Measurements from ENCODE around the gene DIMT1. TPM values are rescaled to one million over a fixed set of nuclear protein-coding genes. Genes with fewer than 3 reads are reported as not detected.

The DIMT1 gene
- polyA plus RNA-seq, 2 of the 4 experiments (the other 2 are of a cell fraction): 36.9 to 49.6 TPM

- TF ChIP-seq JUN (IDR thresholded peaks at IDR 0.05) (no peak), MAX (IDR thresholded peaks at IDR 0.05) (no peak), BHLHE40 (IDR thresholded peaks at IDR 0.05; ENCODE audit: low read depth, low read length) (no peak), FOSB (CRISPR knock-in tag; IDR thresholded peaks at IDR 0.05) (no peak), GATA3 (IDR thresholded peaks at IDR 0.05; ENCODE audit: borderline replicate concordance) (no peak), KDM5A (IDR thresholded peaks at IDR 0.05) (no peak), EP300 (IDR thresholded peaks at IDR 0.05) (no peak), MYC (IDR thresholded peaks at IDR 0.05; ENCODE audit: borderline replicate concordance, low read length) (no peak), RFX5 (IDR thresholded peaks at IDR 0.05) (no peak), CBX2 (IDR thresholded peaks at IDR 0.05; ENCODE audit: borderline replicate concordance, low read depth) (no peak), NR3C1 (IDR thresholded peaks at IDR 0.05) (no peak), TFCP2L1 (CRISPR knock-in tag; IDR thresholded peaks at IDR 0.05) (no peak), USF2 (IDR thresholded peaks at IDR 0.05) (no peak)
- CTCF ChIA-PET: no interaction called here
Observed at GRCh38 chr5:62448528-62448927, 44.8 kb upstream of the DIMT1 start.

GRCh38 chr5:62432621-62433064, 28.9 kb upstream of the DIMT1 start:
- Histone ChIP-seq H3K9me3 (no peaks in the 10 kb centered on the region), H3K27ac (no peak overlapping the region), H3K4me1 (no peaks in the 10 kb centered on the region), H3K4me3 (no peak overlapping the region), H3K4me2 (no peak overlapping the region)
- DNase-seq (ENCODE audit: low read depth in 1 of 2, low spot score in 1 of 2) (no peak), FAIRE-seq (no peak), ATAC-seq (no peak)
- ChIA-PET CTCF (interaction anchor here (0.6 to 2.9 kb wide), 4 partner anchors 11 to 81 kb away, joined by 3 to 13 read pairs (median 4); no protein-coding TSS in a partner anchor), POLR2A (no interaction called here)
- 95% methylated on average over 5 of the region's 5 CpGs for WGBS (ENCODE audit: missing lambda C conversion rate)
- TF ChIP-seq NR3C1 (IDR thresholded peaks at IDR 0.05): no peak
- no peak for TF ChIP-seq TP53 (CRISPR knock-in tag; IDR thresholded peaks at IDR 0.05)

More at GRCh38 chr5:62448528-62448927, 44.8 kb upstream of the DIMT1 start:
- Histone ChIP-seq H3K4me3 (no peak overlapping the region), H3K9me3 (no peaks in the 10 kb centered on the region), H3K4me2 (no peak overlapping the region), H3K4me1 (no peaks in the 10 kb centered on the region), H3K27ac (no peak overlapping the region)
- POLR2A ChIA-PET: no interaction called here
- DNase-seq (ENCODE audit: low read depth in 1 of 2, low spot score in 1 of 2) (no peak), FAIRE-seq (no peak), ATAC-seq (no peak)
- 88% methylated on average over 5 of the region's 5 CpGs for WGBS (ENCODE audit: missing lambda C conversion rate)

- Histone ChIP-seq H3K4me1 (no peaks in the 10 kb centered on the region), H3K9me3 (no peaks in the 10 kb centered on the region), H3K4me3 (no peak overlapping the region), H3K27ac (no peak overlapping the region), H3K4me2 (no peak overlapping the region)
- FAIRE-seq (no peak), ATAC-seq (peak; percentile 27 to 50; a peak in 4 of 6 replicates), DNase-seq (ENCODE audit: low read depth in 1 of 2, low spot score in 1 of 2) (no peak)
- TF ChIP-seq TFCP2L1 (CRISPR knock-in tag; IDR thresholded peaks at IDR 0.05) (no peak), HMGXB4 (CRISPR knock-in tag; IDR thresholded peaks at IDR 0.05; ENCODE audit: borderline replicate concordance) (no peak), EHMT2 (IDR thresholded peaks at IDR 0.05; ENCODE audit: low read depth) (no peak), CTCF (IDR thresholded peaks at IDR 0.05) (no peak), RARB (CRISPR knock-in tag; IDR thresholded peaks at IDR 0.05) (no peak)
- CTCF ChIA-PET: interaction anchor here (0.6 to 2.9 kb wide), 4 partner anchors 12 to 80 kb away, joined by 3 to 13 read pairs (median 4); no protein-coding TSS in a partner anchor
- 86% methylated on average over 11 of the region's 11 CpGs for WGBS (ENCODE audit: missing lambda C conversion rate)
- POLR2A ChIA-PET: interaction anchor here (1.0 kb wide), 1 partner anchor 28 kb away, joined by 3 read pairs; the partner anchor contains the start of gene DIMT1
Observed at GRCh38 chr5:62431735-62432620, 28.3 kb upstream of the DIMT1 start.
